ENCODE measurements around the gene GABRG3. TPM values are rescaled to one million over a fixed set of nuclear protein-coding genes. Genes with fewer than 3 reads are reported as not detected.
A peak's percentile ranks its signal among the peaks of the same experiment; 100 is the strongest.

The GABRG3 gene
- total and polyA plus RNA-seq, 12 donors = not detected

DNA sequence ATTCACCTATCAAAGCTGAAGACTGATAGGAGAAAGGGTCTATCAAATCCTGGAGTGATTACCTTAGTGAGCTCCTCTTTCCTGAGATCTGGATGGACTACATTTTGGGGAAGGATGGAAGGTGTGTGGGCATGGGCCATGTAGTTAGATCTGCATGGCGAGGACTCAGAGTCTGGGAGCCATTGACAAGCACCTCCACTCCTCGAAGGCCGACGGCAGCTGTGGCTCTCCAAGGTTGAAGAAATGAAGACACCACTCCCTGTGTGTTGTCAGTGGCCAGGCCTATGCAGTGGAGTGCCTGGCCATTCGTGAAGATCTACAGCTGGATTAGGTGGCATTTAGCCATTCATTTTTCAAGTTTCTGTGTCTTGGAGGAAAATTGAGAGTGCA is 509.2 kb downstream of the GABRG3 start:
- H3K4me3 ChIP-seq = no peak overlapping the region
- WGBS, 2 donors = 76 to 85% methylated on average over 5 of the region's 5 CpGs
- peaks cover 0 to 19% (median 0%) of the 10 kb centered on the region in 11 donors for H3K9me3 ChIP-seq
- peaks cover 0 to 13% (median 2%) of the 10 kb centered on the region in 9 donors for H3K4me1 ChIP-seq
- H3K27ac ChIP-seq = peak overlapping the region in 2 of 10 donors; percentile 46 to 52
- no peaks in the 10 kb centered on the region for H3K36me3 ChIP-seq
- H3K27me3 ChIP-seq = no peaks in the 10 kb centered on the region
- DNase-seq (no peak), ATAC-seq (no peak)
- intact Hi-C loops (cut with DNase I) = no loop called here
- TF ChIP-seq CTCF (IDR thresholded peaks at IDR 0.05) = no peak

GRCh38 chr15:27480642-27481041 is 509.7 kb downstream of the GABRG3 start:
- WGBS, 2 donors = 68 to 75% methylated on average over 3 of the region's 3 CpGs
- H3K27me3 ChIP-seq = no peaks in the 10 kb centered on the region

GRCh38 chr15:27481768-27482167 is 510.8 kb downstream of the GABRG3 start:
- 54 to 63% methylated on average over 4 of the region's 4 CpGs for whole genome bisulfite sequencing, 2 donors
- no peak overlapping the region for H3K4me3 ChIP-seq
- intact Hi-C loops (cut with DNase I) = no loop called here
- H3K9me3 ChIP-seq = peaks cover 0 to 13% (median 0%) of the 10 kb centered on the region in 11 donors
- peaks cover 0 to 13% (median 2%) of the 10 kb centered on the region in 9 donors for H3K4me1 ChIP-seq
- no peaks in the 10 kb centered on the region for H3K36me3 ChIP-seq
- no peak overlapping the region for H3K27ac ChIP-seq
- H3K27me3 ChIP-seq = no peaks in the 10 kb centered on the region
- TF ChIP-seq CTCF (IDR thresholded peaks at IDR 0.05) = no peak
- no peak for DNase-seq
- no peak for ATAC-seq

More at GRCh38 chr15:27480642-27481041, 509.7 kb downstream of the GABRG3 start:
- Histone ChIP-seq H3K9me3 (peaks cover 0 to 15% (median 0%) of the 10 kb centered on the region in 11 donors), H3K27ac (no peak overlapping the region), H3K4me1 (peaks cover 0 to 13% (median 2%) of the 10 kb centered on the region in 9 donors), H3K4me3 (no peak overlapping the region), H3K36me3 (no peaks in the 10 kb centered on the region)
- no peak for ATAC-seq
- intact Hi-C loops (cut with DNase I) = no loop called here
- TF ChIP-seq CTCF (IDR thresholded peaks at IDR 0.05) = no peak
- DNase-seq = no peak

GRCh38 chr15:27482287-27482686 is 511.3 kb downstream of the GABRG3 start:
- 90 to 92% methylated on average over 6 of the region's 6 CpGs for WGBS, 2 donors
- ATAC-seq = no peak
- intact Hi-C loops (cut with DNase I) = no loop called here
- no peaks in the 10 kb centered on the region for H3K36me3 ChIP-seq
- no peak overlapping the region for H3K4me3 ChIP-seq
- peaks cover 0 to 13% (median 2%) of the 10 kb centered on the region in 9 donors for H3K4me1 ChIP-seq
- no peaks in the 10 kb centered on the region for H3K27me3 ChIP-seq
- peaks cover 0 to 15% (median 0%) of the 10 kb centered on the region in 11 donors for H3K9me3 ChIP-seq
- no peak overlapping the region for H3K27ac ChIP-seq
- no peak for DNase-seq
- no peak for TF ChIP-seq CTCF (IDR thresholded peaks at IDR 0.05)
